WTC11 (cell line): Measurements from ENCODE around the gene FES.

Experiments used
- FOXP1 ChIP-seq: sonication (generic); formaldehyde crosslinking; IDR thresholded peaks from 2 replicates; pipeline ENCODE4 v1.8.0; 2022; ENCODE audit warnings: missing genetic modification reagents, mild to moderate bottlenecking, moderate library complexity, borderline replicate concordance
- TF ChIP-seq, protein P1 (sequence below): fragments of 200-600 bp; IDR thresholded peaks from 2 replicates; pipeline ENCODE4 v1.8.0; 2022; ENCODE audit warnings: antibody characterized with exemption

DNA sequence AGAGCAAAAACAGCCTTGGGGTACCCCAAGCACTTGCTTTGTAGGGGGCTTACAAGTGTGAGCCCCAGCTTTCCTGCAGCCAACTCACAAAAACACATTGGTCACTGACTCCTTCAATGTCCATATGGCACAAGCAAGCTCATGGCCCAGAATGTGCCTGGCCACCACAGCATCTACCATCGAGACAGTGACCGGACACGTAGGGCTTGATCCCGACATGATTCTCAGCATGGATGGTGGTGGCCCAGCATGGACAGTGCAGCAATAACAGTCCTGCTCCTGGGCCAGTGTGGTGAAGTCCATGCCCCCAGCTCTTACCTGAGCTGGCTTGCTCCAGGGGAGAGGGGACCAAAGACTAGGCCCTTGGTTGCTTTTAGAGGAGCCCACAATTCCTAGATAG lies 56.7 kb downstream of the FES start:
- TF ChIP-seq, protein P1, sequence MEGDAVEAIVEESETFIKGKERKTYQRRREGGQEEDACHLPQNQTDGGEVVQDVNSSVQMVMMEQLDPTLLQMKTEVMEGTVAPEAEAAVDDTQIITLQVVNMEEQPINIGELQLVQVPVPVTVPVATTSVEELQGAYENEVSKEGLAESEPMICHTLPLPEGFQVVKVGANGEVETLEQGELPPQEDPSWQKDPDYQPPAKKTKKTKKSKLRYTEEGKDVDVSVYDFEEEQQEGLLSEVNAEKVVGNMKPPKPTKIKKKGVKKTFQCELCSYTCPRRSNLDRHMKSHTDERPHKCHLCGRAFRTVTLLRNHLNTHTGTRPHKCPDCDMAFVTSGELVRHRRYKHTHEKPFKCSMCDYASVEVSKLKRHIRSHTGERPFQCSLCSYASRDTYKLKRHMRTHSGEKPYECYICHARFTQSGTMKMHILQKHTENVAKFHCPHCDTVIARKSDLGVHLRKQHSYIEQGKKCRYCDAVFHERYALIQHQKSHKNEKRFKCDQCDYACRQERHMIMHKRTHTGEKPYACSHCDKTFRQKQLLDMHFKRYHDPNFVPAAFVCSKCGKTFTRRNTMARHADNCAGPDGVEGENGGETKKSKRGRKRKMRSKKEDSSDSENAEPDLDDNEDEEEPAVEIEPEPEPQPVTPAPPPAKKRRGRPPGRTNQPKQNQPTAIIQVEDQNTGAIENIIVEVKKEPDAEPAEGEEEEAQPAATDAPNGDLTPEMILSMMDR = no peak
- TF ChIP-seq FOXP1 (CRISPR knock-in tag) = no peak
